Panc1 (cell line): Measurements from ENCODE around the gene AHSG. TPM values are rescaled to one million over a fixed set of nuclear protein-coding genes. Genes with fewer than 3 reads are reported as not detected.

Source experiments
- ATAC-seq: fragments of 200-7000 bp; cut with Tn5 transposase; 2 replicates; pipeline ENCODE4 v1.9.1; 2020; ENCODE audit warnings: mild to moderate bottlenecking, moderate library complexity
- BruUV-seq: library from RNA; stranded (reverse); fragments of 400-500 nt; replicated peaks from 2 replicates; lab custom pipeline; 2021; lab: Mats Ljungman, UMichigan
- CTCF ChIA-PET: fragments of 300-600 bp; sonication (Branson Sonifier 250); formaldehyde crosslinking; loops from one replicate; lab custom pipeline; 2022; ENCODE audit warnings: antibody characterized with exemption; lab: Charles Lee
- POLR2A ChIA-PET: fragments of 300-600 bp; sonication (Branson Sonifier 250); formaldehyde crosslinking; loops from one replicate; lab custom pipeline; 2022; ENCODE audit warnings: antibody characterized with exemption; lab: Charles Lee
- DNase-seq: peaks from one replicate; pipeline ENCODE4 v3.0.0-alpha.2; 2010; ENCODE audit warnings: low read depth, low spot score
- H3K27ac ChIP-seq: 2 replicates; pipeline ENCODE4 v1.5.1; 2011; ENCODE audit warnings: mild to moderate bottlenecking, low read length, inconsistent platforms
- H3K27me3 ChIP-seq: fragments of 200-500 bp; sonication (Bioruptor generic); 2 replicates; pipeline ENCODE4 v1.6.0; 2014; ENCODE audit warnings: low read length, inconsistent platforms; ENCODE audit not compliant: control insufficient read depth, insufficient read depth
- H3K36me3 ChIP-seq: fragments of 200-500 bp; sonication (Bioruptor generic); 2 replicates; pipeline ENCODE4 v1.5.1; 2014; ENCODE audit warnings: inconsistent platforms, mild to moderate bottlenecking, low read length, moderate library complexity; ENCODE audit not compliant: control insufficient read depth, insufficient read depth
- H3K4me1 ChIP-seq: 2 replicates; pipeline ENCODE4 v1.5.1; 2011; ENCODE audit warnings: inconsistent platforms, mild to moderate bottlenecking, low read length, moderate library complexity; ENCODE audit not compliant: control insufficient read depth, insufficient read depth
- H3K4me3 ChIP-seq, 2 experiments: 2 replicates each; pipeline ENCODE4 v1.5.1; 2011 to 2012; ENCODE audit warnings: low read depth in 2 of 2, low read length in 2 of 2, mild to moderate bottlenecking in 2 of 2, inconsistent platforms in 1 of 2, moderate library complexity in 1 of 2
- H3K9me3 ChIP-seq: fragments of 200-500 bp; sonication (Bioruptor generic); 2 replicates; pipeline ENCODE4 v1.5.1; 2014; ENCODE audit warnings: low read depth, mild to moderate bottlenecking, inconsistent platforms, low read length, moderate library complexity; ENCODE audit not compliant: control insufficient read depth, insufficient read depth
- CTCF ChIP-seq: fragments of 450-650 bp; IDR thresholded peaks from 2 replicates; pipeline ENCODE4 v1.5.1; 2017; ENCODE audit warnings: mild to moderate bottlenecking
- POLR2AphosphoS5 ChIP-seq: IDR thresholded peaks from 2 replicates; pipeline ENCODE4 v1.6.1; 2012; ENCODE audit warnings: mild to moderate bottlenecking, low read depth, low read length, moderate library complexity
- REST ChIP-seq, 2 experiments: IDR thresholded peaks; 2 replicates each; pipeline ENCODE4 v1.6.1; 2011 to 2012; ENCODE audit warnings: low read depth in 2 of 2, control low read depth in 1 of 2, low read length in 1 of 2, mild to moderate bottlenecking in 1 of 2, moderate library complexity in 1 of 2; ENCODE audit not compliant: insufficient read depth in 1 of 2
- SIN3A ChIP-seq: IDR thresholded peaks from 2 replicates; pipeline ENCODE4 v1.6.1; 2012; ENCODE audit warnings: low read depth, mild to moderate bottlenecking, low read length, moderate library complexity, borderline replicate concordance; ENCODE audit not compliant: insufficient read depth
- TCF7L2 ChIP-seq: IDR thresholded peaks from 2 replicates; pipeline ENCODE4 v1.6.1; 2011; ENCODE audit warnings: mild to moderate bottlenecking, low read depth, low read length, inconsistent platforms
- in situ Hi-C: cut with HindIII; loops from 2 replicates; pipeline ENCODE4 v1.10.0; 2016; ENCODE audit warnings: low sequenced_read_pairs, low pct_unique_long_range_greater_than_20kb
- intact Hi-C: fragments of 100-400 bp; cut with micrococcal nuclease; formaldehyde crosslinking; loops from one replicate; pipeline ENCODE4 v1.10.0; 2022; ENCODE audit not compliant: unreplicated experiment
- total RNA-seq: library from RNA; stranded (reverse); gene quantifications from one replicate; pipeline ENCODE4 v1.2.1, GENCODE V29; 2021; ENCODE audit not compliant: unreplicated experiment

AHSG gene
- total RNA-seq, 1 experiment from 2014 or later, result 0.85 TPM

GRCh38 chr3:186613637-186614265 is 891 bp downstream of the AHSG start:
- POLR2A ChIA-PET, result no interaction called here
- TF ChIP-seq POLR2AphosphoS5 (no peak), SIN3A (no peak), CTCF (no peak), REST (IDR thresholded peaks at IDR 0.05; ENCODE audit: insufficient read depth in 1 of 2, low read depth in 2 of 2, low read length in 1 of 2) (no peak), TCF7L2 (no peak)
- Histone ChIP-seq H3K4me3 (no peak overlapping the region), H3K36me3 (no peaks in the 10 kb centered on the region), H3K27ac (no peak overlapping the region), H3K9me3 (no peaks in the 10 kb centered on the region), H3K27me3 (peaks cover 12% of the 10 kb centered on the region), H3K4me1 (0 out of 2 replicates have a peak, but pooled peaks cover 6% of the 10 kb centered on the region)
- in situ Hi-C loops (no loop called here), intact Hi-C loops (no loop called here)
- BruUV-seq, result no TSS peak
- CTCF ChIA-PET, result interaction anchor here (0.6 to 1.1 kb wide), 4 partner anchors 10 to 209 kb away, joined by 3 to 7 read pairs (median 4); no protein-coding TSS in a partner anchor
- ATAC-seq (no peak), DNase-seq (no peak)

GRCh38 chr3:186614266-186614596 is 1.4 kb downstream of the AHSG start:
- Histone ChIP-seq H3K27ac (no peak overlapping the region), H3K9me3 (no peaks in the 10 kb centered on the region), H3K4me1 (0 out of 2 replicates have a peak, but pooled peaks cover 6% of the 10 kb centered on the region), H3K27me3 (peaks cover 12% of the 10 kb centered on the region), H3K4me3 (no peak overlapping the region), H3K36me3 (no peaks in the 10 kb centered on the region)
- in situ Hi-C loops, result no loop called here
- POLR2A ChIA-PET, result interaction anchor here (0.7 kb wide), 1 partner anchor 462 kb away, joined by 3 read pairs; no protein-coding TSS in a partner anchor
- BruUV-seq, result no TSS peak
- CTCF ChIA-PET, result interaction anchor here (0.5 to 1.1 kb wide), 8 partner anchors 10 to 198 kb away, joined by 3 to 17 read pairs (median 4); partner anchors contain the start of gene DNAJB11
- no peak for DNase-seq
- intact Hi-C loops, result no loop called here
- TF ChIP-seq CTCF (no peak), TCF7L2 (no peak), POLR2AphosphoS5 (no peak), REST (IDR thresholded peaks at IDR 0.05; ENCODE audit: insufficient read depth in 1 of 2, low read depth in 2 of 2, low read length in 1 of 2) (no peak), SIN3A (no peak)
- no peak for ATAC-seq
